ENCODE results near the gene ADAT3.

DNA sequence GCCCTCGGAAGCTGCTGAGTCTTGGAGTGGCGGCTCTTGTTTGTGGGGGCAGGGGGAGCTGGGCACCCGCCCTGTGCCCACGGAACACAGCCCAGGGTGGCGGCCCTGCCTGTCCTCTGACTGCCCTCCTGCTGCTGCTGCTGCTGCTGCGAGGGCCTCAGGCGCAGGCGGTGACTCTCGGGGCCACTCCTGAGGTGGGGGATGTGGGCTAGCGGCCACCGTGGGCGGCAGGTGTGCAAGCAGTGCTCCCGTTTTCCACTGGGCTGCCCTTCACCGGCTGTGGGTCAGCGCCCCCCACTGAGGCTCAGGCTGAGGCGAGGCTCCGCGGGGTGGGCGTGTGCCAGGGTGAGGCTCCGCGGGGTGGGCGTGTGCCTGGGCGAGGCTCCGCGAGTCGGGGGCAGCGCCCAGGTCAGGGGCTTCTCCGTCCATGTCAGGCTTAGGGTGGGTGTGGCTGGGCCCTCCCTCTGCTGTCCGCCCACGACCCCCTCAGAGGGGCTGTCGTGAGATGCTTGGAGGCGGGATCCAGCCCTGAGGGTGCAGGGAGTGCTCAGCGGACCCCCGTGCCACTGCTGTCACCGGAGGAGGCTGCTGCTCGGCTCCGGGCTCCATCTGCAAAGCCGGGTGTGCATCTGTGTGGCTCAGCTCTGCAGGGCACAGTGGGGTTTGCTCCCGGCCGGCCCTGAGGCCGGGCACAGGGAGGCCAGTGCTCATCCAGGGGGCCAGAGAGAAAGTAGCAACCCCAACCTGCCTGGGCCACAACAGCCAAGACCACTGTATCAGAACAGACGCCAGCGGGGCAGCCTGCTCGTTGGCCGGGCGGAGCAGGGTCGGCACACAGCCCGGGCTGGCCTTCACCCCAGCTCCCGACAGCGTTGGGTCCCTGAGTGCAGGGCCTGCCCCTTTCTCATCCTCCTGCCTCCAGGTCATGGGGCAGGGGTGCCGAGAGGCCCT is 50.2 kb downstream of the ADAT3 start:
- TF ChIP-seq, protein P1, sequence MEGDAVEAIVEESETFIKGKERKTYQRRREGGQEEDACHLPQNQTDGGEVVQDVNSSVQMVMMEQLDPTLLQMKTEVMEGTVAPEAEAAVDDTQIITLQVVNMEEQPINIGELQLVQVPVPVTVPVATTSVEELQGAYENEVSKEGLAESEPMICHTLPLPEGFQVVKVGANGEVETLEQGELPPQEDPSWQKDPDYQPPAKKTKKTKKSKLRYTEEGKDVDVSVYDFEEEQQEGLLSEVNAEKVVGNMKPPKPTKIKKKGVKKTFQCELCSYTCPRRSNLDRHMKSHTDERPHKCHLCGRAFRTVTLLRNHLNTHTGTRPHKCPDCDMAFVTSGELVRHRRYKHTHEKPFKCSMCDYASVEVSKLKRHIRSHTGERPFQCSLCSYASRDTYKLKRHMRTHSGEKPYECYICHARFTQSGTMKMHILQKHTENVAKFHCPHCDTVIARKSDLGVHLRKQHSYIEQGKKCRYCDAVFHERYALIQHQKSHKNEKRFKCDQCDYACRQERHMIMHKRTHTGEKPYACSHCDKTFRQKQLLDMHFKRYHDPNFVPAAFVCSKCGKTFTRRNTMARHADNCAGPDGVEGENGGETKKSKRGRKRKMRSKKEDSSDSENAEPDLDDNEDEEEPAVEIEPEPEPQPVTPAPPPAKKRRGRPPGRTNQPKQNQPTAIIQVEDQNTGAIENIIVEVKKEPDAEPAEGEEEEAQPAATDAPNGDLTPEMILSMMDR (IDR thresholded peaks at IDR 0.05; ENCODE audit: borderline replicate concordance, extremely low read depth, low read length, poor library complexity, severe bottlenecking) = no peak
- TF ChIP-seq EZH2 (IDR thresholded peaks at IDR 0.05; ENCODE audit: borderline replicate concordance, low read depth, low read length, severe bottlenecking) = no peak
